ENCODE measurements around the gene SLC10A3.
"Not testable (repeated sequence)": the region's sequence is repeated elsewhere in the genome, so short reads cannot be mapped to it uniquely, and the experiment has no call there.

The SLC10A3 gene

GRCh38 chrX:154511761-154512160, 21.3 kb upstream of the SLC10A3 start:
- no peak for DNase-seq (ENCODE audit: low read depth in 3 of 3)

GRCh38 chrX:154509455-154509854, 19.0 kb upstream of the SLC10A3 start:
- no peak for DNase-seq (ENCODE audit: low read depth in 3 of 3)

- DNase-seq (ENCODE audit: low read depth in 3 of 3): no peak
Observed at GRCh38 chrX:154508384-154508745, 17.9 kb upstream of the SLC10A3 start.

- no peak for DNase-seq (ENCODE audit: low read depth in 3 of 3)
Observed at GRCh38 chrX:154507673-154508383, 17.4 kb upstream of the SLC10A3 start.

- DNase-seq (ENCODE audit: low read depth in 3 of 3): no peak
Observed at GRCh38 chrX:154506483-154507332, 16.3 kb upstream of the SLC10A3 start.

- no peak for DNase-seq (ENCODE audit: low read depth in 3 of 3)
Observed at GRCh38 chrX:154505734-154506133, 15.3 kb upstream of the SLC10A3 start.

GRCh38 chrX:154502989-154503388, 12.6 kb upstream of the SLC10A3 start:
- DNase-seq (ENCODE audit: low read depth in 3 of 3): no peak

- DNase-seq (ENCODE audit: low read depth in 3 of 3): no peak
Observed at GRCh38 chrX:154502098-154502497, 11.7 kb upstream of the SLC10A3 start.

GRCh38 chrX:154501423-154501822, 11.0 kb upstream of the SLC10A3 start:
- not testable (repeated sequence) for DNase-seq (ENCODE audit: low read depth in 3 of 3)

- not testable (repeated sequence) for DNase-seq (ENCODE audit: low read depth in 3 of 3)
Observed at GRCh38 chrX:154496591-154497137, 6.2 kb upstream of the SLC10A3 start.

GRCh38 chrX:154495472-154495922, 5.1 kb upstream of the SLC10A3 start:
- no peak for DNase-seq (ENCODE audit: low read depth in 3 of 3)

GRCh38 chrX:154494715-154495114, 4.3 kb upstream of the SLC10A3 start:
- no peak for DNase-seq (ENCODE audit: low read depth in 3 of 3)

GRCh38 chrX:154490021-154490413, 412 bp downstream of the SLC10A3 start:
- DNase-seq (ENCODE audit: low read depth in 3 of 3): no peak

GRCh38 chrX:154489182-154489581, 1.2 kb downstream of the SLC10A3 start:
- no peak for DNase-seq (ENCODE audit: low read depth in 3 of 3)

- DNase-seq (ENCODE audit: low read depth in 3 of 3): no peak
Observed at GRCh38 chrX:154488336-154489075, 1.9 kb downstream of the SLC10A3 start.

GRCh38 chrX:154487518-154488290, 2.7 kb downstream of the SLC10A3 start:
- no peak for DNase-seq (ENCODE audit: low read depth in 3 of 3)

- DNase-seq (ENCODE audit: low read depth in 3 of 3): peak in 2 of 3 experiments; percentile 31 to 44
Observed at GRCh38 chrX:154486396-154487207, 3.8 kb downstream of the SLC10A3 start, which contains the start of gene UBL4A. UBL4A (minus strand) TSS chrX:154486615; CDS start chrX:154486584, 31 bp downstream.

- DNase-seq (ENCODE audit: low read depth in 3 of 3): no peak
Observed at GRCh38 chrX:154486052-154486395, 4.4 kb downstream of the SLC10A3 start.

- no peak for DNase-seq (ENCODE audit: low read depth in 3 of 3)
Observed at GRCh38 chrX:154485150-154486051, 5.0 kb downstream of the SLC10A3 start.

All from stimulated activated CD4-positive, alpha-beta T cell treated with anti-CD3 and anti-CD28 coated beads, TNF-alpha, amount 100 ng/mL, for 4 hours (primary cell).